AG08396 (cell line): Measurements from ENCODE around the gene NIM1K.
"Not testable (repeated sequence)": the region's sequence is repeated elsewhere in the genome, so short reads cannot be mapped to it uniquely, and the experiment has no call there.

ENCODE experiments used
- DNase-seq: peaks from one replicate; pipeline ENCODE4 v3.0.0; 2012; ENCODE audit warnings: low spot score, mixed read lengths

NIM1K gene

DNA sequence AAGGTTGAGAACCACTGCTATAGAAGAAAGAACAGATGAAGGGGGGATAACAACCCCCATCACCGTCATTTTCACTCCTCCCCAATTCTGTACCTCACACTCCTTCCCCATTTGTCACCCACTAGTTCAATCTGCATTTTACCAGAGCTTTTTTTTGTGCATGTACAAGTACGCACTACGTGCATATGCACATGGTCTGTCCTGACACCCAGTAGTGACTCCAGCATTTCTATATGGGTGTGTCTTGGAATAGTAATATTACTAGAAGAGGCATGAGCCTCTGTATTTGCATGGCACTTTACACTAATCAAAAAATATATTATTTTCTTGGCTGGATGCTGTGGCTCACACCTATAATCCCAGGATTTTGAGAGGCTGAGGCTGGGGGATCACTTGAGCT lies 38.7 kb downstream of the NIM1K start:
- DNase-seq: no peak

DNA sequence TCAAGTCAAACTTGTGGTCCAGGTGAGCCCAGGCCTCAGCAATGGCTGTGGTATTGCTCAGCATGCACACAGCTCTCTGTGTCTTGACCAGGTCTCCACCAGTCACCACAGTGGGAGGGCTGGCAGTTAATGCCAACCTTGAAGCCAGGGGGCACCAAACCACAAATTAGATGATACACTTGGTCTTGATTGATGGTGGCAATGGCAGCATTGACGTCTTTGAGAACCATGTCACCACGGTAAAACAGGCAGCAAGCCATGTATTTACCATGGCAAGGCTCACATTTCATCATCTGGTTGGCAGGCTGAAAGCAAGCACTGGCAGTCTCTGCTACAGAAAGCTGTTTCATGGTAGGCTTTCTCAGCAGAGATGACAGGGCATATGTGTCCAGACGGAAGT lies 40.0 kb downstream of the NIM1K start:
- DNase-seq: no peak

DNA sequence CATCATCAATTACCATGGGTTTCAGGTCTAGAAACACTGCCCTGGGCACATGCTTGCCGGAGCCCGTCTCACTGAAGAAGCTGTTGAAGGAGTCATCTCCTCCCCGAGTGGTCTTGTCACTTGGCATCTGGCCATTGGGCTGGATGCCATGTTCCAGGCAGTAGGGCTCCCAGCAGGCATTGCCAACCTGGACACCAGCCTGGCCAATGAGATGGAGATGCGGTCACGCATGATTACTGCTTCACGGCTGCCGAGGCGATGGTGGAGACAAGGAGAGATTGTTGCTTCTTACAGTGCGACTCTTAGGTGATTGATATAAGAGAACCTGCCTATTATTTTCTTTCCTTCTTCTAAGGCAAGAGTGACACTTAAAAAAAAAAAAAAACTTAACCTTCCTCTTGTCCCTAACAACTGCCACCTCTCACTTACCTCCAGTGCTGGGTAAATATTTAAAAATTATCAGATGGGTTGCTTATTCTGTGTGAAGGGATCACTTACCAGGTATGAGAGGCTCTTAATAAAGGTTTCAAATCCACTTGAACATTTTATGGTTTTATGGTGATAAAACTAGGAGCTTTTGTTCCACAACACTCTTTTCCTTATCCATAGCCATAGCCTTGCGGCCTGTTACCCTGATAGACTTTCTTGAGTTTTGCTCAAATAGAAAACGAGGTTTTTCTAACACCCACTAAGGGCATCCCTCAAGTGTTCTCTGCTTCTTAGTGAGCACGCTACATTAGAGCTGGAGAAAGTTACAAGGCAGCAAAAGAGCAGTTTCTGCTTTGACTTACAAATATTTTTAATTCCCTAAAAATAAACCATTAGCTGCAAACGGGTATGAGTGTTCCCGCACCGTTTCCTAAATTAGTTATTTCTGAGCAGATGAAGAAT lies 41.2 kb downstream of the NIM1K start:
- DNase-seq: no peak

DNA sequence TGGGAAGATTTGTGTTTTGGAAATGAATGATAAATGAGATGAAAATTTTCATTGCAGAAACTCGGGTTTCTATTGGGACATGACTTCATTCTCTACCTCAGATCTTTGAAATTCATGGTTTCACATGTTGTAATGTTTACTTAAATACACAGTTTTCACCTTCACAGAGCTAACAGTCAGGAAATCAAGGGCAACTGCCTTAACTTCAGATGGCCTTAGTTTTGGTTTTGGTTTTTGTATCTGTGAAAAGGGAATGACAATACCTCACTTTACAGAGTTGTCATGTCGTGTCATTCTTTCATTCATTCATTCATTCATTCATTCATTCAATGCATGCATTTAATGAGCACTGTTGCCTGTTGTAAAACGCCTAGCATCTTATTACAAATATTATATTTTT lies 41.9 kb downstream of the NIM1K start:
- no peak for DNase-seq

DNA sequence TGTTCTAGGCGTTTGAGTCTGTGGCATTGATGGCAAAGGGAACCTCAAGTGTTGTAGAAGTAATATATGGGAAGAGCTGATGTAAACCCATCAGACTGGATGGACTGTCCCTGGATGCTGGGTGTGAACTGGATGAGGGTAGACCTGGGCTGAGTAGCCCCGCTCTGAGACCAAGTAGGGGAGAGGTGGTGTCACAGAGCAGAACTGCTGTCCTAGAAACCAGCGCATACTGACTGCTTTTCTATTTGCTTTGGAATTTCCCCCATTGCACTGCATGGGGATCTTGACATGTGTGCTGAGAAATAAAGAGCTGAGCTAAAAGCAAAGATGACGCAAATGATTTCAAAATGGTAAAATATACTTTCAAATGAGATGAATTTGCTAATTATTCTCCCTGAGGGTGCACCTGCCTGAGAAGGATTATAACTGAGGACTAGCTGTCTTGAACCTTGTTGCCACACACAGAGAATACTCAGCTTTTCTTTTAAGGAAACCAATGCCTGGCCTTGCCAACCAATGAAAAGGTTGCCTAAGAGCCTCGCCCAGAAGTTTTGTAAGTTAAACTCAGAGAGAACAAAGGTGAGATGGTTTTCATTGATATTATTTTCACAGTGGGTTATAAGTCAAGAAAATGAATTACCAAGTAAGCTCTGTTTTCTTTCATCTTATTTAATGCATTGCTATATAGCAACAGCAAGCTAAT lies 44.8 kb downstream of the NIM1K start:
- DNase-seq: no peak

DNA sequence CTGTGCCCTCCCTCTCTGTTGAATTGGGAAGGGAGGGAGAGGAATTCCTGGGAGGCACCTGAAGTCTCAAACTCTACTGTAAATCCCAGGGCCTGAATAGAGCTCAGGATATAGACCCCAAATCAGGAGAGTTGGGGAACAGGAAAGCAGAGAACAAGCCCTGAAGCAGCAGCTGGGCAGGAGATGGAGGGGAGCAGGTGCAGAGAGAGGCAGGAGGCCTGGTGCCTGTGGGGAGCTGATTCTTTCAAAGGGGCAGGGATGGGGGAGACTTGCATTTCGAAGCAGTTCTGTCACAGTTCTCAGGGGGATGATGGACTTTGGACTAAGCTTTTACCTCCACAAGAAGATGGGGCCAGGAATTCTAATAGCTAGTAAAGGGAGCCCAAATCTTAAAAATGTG lies 50.2 kb downstream of the NIM1K start:
- no peak for DNase-seq

DNA sequence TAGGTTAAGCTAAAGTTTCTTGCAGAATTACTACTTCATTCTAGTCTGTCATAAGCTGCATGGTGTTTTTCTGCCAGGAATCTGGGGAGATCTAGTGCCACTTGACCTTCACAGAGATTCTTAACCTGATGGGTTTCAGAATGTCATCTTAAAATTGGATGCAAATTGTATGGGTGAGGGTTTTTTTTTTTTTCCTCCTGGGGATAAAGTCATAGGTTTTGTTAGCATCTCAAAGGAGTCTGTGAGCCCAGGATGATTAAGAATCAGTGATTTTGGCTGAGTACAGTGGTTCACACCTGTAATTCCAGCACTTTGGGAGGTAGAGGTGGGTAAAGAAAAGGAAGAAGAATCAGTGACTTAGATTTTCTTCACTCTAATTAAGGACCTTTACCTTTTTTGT lies 51.2 kb downstream of the NIM1K start:
- DNase-seq: no peak

DNA sequence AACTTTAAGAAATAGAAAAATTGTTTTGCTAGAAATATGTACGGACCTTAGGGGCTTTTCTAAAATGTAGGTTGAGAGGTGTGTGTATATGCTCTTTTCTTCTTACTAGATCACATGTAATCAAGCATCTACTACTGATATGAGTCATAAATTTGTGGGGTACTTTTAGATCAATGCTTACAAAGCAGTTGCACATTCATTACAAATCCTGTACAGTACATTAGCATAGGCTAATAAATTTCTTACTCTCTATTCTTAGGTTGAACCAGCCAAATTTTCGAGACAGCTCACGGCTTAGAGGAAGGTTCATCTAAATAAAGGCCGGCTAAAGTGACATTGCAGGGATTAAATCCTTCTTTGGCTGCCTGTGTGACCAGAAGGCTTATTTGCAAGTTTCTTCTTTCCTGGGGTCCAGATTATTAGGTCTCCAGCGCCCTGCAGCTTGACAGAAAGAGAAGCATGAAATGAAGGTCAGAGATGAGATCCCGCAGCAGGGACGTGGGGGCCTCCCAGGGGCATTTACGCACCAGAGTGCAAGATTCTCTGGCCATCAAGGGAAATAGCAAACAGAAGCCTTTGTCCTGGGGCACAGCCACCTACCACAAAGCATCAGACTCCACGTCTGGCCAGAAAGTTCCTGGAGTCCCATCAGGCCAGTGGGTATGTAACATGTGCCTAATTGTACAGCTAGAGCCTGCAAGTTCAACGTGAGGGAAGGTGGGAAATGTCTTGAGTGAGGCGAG lies 53.0 kb downstream of the NIM1K start:
- no peak for DNase-seq

DNA sequence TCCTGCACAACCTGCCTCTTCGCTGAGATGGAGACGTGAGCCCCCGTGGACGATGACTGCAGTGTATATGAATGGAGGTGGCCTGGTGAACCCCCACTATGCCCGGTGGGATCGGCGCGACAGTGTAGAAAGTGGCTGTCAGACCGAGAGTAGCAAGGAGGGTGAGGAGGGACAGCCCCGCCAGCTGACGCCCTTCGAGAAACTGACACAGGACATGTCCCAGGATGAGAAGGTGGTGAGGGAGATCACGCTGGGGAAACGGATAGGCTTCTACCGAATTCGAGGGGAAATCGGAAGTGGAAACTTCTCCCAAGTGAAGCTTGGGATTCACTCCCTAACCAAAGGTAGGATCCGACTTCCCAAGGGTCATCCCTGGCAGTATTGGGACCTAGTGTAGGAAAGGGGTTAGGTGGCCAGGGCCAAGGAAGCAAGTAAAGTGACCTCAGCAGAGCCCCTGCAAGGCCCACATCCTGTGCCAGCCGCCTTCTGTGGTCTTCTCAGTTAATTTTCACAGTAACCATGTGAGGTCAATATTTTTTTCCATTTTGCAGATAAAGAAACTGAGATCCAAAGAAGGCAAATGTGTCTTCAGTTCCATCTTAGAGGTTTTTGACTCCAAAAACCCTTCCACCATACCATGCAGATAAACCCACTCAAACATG lies 53.8 kb downstream of the NIM1K start:
- DNase-seq: no peak

DNA sequence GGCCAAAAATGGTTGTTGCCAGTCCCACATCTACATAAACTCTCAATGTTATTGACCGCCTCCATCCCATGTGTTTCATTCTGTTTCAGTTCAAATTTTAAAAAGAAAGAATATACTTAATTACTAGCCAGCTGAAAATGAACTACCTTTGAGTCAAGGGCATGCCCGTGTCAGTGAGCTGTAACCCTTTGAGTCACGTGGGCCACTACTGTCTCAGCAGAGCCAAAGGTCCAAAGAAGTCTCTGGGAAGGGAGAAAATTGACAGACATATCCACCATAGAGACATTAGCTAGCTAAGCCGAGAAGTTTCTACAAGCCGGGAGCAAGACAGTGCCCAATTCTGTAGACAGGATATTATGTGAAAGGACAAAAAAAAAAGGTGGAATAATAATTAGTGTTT lies 59.7 kb downstream of the NIM1K start:
- DNase-seq: no peak

DNA sequence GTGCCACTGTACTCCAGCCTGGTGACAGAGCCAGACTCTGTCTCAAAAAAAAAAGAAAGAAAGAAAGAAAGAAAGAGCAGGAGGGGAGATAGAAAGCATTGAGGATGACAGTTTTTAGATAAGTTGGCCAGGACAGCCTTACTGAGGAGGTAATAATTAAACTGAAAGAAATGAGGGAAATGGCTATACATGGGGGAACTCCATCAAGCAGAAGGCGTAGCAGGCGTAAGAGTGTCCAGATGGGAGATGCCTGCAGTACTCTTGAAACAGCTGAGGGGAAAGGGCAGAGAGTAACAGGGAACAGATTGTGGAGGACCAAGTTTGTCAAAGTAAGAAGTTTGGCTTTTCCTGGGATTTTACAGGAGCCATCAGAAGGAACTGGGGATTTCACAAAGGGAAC lies 63.7 kb downstream of the NIM1K start:
- DNase-seq: no peak

DNA sequence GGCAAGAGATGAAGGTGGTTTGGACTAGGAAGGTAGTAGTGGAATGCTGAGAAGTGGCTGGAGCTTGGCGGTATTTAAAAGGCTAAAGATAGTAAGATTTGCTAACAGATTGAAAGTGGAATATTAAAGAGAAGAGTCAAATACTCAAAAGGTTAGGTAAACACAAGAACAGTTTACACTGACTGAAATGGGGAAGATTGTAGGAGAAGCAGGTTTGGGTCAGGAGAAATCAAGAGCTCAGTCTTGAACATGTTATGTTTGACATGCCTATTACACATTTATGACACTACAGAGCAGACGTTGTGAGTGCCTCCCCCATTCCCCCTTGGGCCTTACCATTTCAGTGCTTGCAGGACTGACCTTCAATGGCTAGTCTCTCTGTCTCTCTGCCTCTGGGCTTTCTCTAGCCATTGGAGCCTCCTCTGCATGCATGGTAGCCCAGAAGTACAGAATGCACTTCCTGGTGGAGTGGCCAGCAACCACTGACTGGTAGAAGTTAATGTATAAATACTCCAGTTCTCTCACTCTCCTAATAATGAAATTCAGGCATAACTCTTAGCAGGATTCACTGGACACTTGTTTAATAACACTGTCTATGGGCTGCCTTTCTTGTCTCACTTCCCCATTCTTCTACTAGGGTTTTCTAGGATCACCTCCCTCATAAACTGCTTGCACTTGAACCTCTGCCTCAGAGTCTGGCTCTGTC lies 64.4 kb downstream of the NIM1K start:
- no peak for DNase-seq

DNA sequence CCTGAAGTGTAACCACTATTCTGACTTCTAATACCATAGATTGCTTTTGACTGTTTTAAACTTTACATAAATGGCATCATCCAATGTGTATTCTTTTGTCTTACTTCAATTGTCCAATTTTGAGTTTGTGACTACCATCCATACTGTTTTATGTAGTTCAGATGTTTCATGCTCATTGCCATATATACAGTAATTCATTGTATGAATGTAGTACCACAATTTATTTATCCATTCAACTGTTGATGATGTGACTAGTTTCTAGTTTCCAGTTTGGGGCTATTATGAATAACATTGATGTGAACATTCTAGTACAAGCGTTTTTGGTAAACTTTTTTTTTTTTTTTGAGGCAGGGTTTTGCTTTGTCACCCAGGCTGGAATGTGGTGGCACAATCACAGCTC lies 66.1 kb downstream of the NIM1K start:
- DNase-seq: no peak

DNA sequence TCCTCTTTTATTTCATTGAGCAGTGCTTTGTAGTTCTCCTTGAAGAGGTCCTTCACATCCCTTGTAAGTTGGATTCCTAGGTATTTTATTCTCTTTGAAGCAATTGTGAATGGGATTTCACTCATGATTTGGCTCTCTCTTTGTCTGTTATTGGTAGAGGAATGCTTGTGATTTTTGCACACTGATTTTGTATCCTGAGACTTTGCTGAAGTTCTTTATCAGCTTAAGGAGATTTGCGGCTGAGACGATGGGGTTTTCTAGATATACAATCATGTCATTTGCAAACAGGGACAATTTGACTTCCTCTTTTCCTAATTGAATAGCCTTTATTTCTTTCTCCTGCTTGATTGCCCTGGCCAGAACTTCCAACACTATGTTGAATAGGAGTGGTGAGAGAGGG lies 70.2 kb downstream of the NIM1K start:
- not testable (repeated sequence) for DNase-seq

DNA sequence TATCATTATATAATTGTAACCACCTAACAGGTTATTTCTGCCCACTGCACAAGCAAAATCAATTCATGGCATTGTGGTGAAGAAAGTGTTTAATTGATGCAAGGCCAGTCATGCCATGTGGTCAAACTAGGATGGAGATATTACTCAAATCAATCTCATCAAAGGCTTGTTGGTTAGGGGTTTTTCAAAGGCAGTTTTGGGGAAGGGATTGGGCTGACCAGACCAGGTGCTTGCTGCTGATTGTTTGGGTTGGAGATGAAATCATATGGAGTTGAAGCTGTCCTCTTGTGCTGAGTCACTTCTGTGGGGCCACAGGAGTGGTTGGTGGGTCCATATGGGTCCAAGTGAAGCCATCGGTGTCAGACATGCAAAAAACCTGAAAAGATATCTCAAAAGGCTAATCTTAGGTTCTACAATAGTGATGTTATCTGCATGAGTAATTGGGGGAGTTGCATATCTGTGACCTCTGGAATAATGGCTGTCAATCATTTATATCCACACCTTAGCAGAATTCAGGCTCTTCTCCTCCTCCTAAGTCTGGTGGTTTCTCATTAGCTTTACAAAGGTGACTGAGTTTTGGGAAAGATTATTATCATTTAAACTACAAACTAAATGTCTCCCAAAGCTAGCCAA lies 76.3 kb downstream of the NIM1K start:
- no peak for DNase-seq

DNA sequence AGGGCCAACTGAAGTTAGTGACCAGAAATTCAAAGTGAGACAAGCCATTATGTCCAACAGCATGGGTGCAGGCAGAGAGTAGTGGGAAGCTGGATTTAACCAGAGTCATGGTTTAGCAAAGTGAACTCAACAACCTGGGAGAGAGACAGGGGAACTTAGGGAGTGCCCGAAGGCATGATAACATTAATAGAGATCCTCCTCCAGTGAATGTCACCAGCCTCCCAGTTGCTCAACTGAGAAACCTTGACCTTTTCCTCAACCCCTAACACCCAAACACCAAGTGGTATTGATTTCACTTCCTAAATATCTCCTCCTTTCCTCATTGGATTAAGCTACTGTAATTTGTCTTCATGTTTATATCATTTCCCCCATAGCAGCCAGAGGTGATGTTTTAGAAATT lies 78.6 kb downstream of the NIM1K start:
- no peak for DNase-seq

DNA sequence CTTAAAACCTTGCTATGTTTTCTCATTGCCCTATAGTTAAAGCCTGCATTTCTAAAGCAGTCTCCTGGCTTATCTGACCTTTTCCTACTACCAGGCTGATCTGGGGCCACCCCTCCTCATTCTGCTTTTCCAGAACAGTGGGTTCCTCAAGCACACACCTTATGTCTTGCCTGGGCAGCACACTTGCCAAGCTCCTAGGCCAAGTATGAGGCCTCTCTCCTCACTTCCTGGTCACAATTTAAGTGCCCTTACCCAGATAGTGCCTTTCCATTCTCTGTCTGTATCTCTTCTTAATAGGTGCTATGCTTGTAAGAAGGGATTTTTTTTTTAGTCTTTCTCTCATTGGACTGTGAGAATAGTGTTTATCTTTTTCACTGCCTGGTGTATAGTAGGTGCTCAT lies 81.5 kb downstream of the NIM1K start:
- DNase-seq: no peak

DNA sequence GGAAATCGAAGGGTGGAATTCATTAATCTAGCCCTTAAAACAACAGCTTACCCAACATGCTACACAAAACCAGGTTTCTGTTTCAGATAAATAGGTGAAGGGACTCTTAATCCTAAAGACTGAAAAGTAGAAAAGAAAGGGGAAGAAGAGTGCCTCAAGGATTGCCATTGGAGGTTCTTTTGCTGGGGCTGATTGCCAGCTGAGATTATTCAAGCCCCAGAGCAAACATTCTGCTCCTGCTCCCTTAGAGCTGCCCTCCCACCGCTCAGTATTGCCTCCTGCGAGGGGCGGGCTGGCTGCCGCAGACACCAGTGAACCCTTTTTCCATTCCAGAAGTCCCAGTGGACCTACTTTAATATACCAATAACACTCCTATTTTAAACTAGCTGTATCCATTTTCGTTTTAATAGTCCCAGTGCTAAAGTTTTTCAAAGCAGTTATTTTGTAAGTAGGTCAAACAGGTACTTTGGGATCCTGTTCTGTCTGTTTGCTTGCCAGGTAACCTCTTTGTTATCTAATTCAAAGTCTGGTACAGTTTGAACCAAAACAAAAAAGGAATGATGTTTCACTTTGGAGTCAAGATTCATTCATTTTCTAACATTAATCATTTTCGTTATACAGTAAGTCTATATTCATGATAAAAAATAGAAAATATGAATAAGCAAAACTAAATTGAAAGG lies 82.5 kb downstream of the NIM1K start:
- DNase-seq: no peak

DNA sequence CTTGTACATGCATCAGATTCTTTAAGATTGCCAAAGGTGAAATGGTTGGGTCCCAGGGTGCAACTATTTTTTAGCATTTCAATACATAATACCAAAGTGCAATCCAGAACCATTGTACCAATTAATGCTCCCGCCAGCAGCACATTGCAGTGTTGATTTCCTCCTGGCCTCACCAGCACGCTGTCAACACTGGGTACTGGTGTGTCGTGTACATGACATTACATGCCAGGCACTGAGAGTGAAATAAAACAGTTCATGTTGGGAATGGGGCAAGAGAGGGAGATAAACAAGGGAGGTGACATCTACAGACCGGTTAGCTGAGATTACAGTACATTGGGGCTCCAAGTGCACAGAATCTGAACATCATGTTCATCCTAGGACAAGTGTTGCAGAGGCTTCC lies 83.4 kb downstream of the NIM1K start:
- DNase-seq: no peak

DNA sequence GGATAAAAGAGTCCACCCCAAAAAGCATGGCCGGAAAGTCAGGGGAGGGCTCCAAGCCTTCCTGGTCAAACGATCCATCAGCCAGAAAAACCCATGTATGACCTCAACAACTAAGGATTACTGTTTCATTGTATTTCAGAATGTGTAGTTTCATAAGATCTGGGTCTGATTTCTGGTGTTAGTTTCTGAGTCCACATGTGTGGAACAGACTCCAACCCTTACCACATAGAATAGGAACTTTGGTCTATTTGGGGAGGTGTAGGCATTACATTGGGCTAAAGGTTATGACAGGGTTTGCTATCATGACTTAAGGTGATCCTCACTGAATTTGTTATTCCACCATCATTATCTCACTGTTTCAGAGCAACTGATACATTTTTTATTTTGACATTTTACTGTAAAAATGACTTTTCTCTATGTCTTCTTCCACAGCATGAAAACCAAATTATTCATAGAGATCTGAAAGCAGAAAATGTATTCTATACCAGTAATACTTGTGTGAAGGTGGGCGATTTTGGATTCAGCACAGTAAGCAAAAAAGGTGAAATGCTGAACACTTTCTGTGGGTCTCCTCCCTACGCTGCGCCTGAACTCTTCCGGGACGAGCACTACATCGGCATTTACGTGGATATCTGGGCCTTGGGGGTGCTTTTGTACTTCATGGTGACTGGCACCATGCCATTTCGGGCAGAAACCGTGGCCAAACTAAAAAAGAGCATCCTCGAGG lies 87.7 kb downstream of the NIM1K start:
- DNase-seq: no peak
